DND-41 (cell line): ENCODE results near the gene USP5.

ENCODE experiments used
- ATAC-seq: fragments of 200-7000 bp; cut with Tn5 transposase; 3 replicates; pipeline ENCODE4 v1.9.1; 2021; ENCODE audit warnings: low read depth; ENCODE audit not compliant: insufficient read depth
- DNase-seq: peaks from one replicate; pipeline ENCODE4 v3.0.0-alpha.2; 2020
- H2AFZ ChIP-seq: 2 replicates; pipeline ENCODE4 v1.6.0; 2012; ENCODE audit warnings: low read depth, low read length
- H3K27ac ChIP-seq: 2 replicates; pipeline ENCODE4 v1.5.1; 2012; ENCODE audit warnings: low read length, inconsistent platforms
- H3K27me3 ChIP-seq: fragments of 200-600 bp; sonication (generic); 2 replicates; pipeline ENCODE4 v1.6.0; 2012; ENCODE audit warnings: low read length, mild to moderate bottlenecking, inconsistent platforms; ENCODE audit not compliant: insufficient read depth, poor library complexity
- H3K36me3 ChIP-seq: 2 replicates; pipeline ENCODE4 v1.5.1; 2012; ENCODE audit warnings: low read length, inconsistent platforms; ENCODE audit not compliant: insufficient read depth
- H3K4me1 ChIP-seq: 2 replicates; pipeline ENCODE4 v1.5.1; 2012; ENCODE audit warnings: mild to moderate bottlenecking, low read length; ENCODE audit not compliant: insufficient read depth
- H3K4me2 ChIP-seq: 2 replicates; pipeline ENCODE4 v1.6.0; 2012; ENCODE audit warnings: mild to moderate bottlenecking, moderate library complexity, low read length, inconsistent platforms; ENCODE audit not compliant: insufficient read depth
- H3K4me3 ChIP-seq, 2 experiments: fragments of 200-600 bp in 1 of 2; shearing (Covaris generic) in 1 of 2; 2 replicates each; pipeline ENCODE4 v1.5.1; 2012 to 2016; ENCODE audit warnings: inconsistent platforms in 2 of 2, low read length in 2 of 2, mild to moderate bottlenecking in 2 of 2, low read depth in 1 of 2, moderate library complexity in 1 of 2
- H3K79me2 ChIP-seq: 2 replicates; pipeline ENCODE4 v1.6.0; 2012; ENCODE audit warnings: low read length, inconsistent platforms; ENCODE audit not compliant: insufficient read depth
- H3K9ac ChIP-seq: 2 replicates; pipeline ENCODE4 v1.6.0; 2012; ENCODE audit warnings: low read depth, mild to moderate bottlenecking, inconsistent platforms, low read length, moderate library complexity
- H3K9me3 ChIP-seq: 2 replicates; pipeline ENCODE4 v1.5.1; 2012; ENCODE audit warnings: low read length, moderate library complexity, mild to moderate bottlenecking, inconsistent platforms; ENCODE audit not compliant: insufficient read depth, severe bottlenecking
- H4K20me1 ChIP-seq: 2 replicates; pipeline ENCODE4 v1.6.0; 2012; ENCODE audit warnings: low read length; ENCODE audit not compliant: insufficient read depth
- EZH2 ChIP-seq: IDR thresholded peaks from 3 replicates; pipeline ENCODE4 v1.6.1; 2012; ENCODE audit warnings: borderline replicate concordance, low read depth, mild to moderate bottlenecking, moderate library complexity, low read length, inconsistent platforms; ENCODE audit not compliant: severe bottlenecking
- TF ChIP-seq, protein P1 (sequence below): IDR thresholded peaks from 2 replicates; pipeline ENCODE4 v1.5.1; 2012; ENCODE audit warnings: borderline replicate concordance, low read length, moderate library complexity, mild to moderate bottlenecking; ENCODE audit not compliant: poor library complexity, severe bottlenecking; ENCODE audit errors: extremely low read depth

USP5 gene

DNA sequence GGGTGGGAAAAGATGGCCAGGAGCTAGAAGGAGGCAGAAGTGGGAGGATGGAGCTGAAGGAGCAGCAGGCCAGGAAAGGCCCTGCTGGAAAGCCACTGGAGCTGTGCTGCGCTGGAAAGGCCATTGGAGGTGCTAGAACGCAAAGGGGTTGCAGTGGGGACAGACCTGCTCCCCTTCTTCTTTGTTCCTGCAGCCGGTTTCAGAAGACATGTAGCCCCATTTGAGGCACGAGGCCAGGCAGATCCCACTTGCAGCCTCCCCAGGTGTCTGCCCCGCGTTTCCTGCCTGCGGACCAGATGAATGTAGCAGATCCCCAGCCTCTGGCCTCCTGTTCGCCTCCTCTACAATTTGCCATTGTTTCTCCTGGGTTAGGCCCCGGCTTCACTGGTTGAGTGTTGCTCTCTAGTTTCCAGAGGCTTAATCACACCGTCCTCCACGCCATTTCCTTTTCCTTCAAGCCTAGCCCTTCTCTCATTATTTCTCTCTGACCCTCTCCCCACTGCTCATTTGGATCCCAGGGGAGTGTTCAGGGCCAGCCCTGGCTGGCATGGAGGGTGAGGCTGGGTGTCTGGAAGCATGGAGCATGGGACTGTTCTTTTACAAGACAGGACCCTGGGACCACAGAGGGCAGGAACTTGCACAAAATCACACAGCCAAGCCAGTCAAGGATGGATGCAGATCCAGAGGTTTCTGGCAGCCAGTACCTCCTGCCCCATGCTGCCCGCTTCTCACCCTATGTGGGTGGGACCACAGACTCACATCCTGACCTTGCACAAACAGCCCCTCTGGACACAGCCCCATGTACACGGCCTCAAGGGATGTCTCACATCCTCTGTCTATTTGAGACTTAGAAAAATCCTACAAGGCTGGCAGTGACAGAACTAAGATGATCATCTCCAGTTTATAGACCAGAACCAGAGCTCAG is 32.6 kb upstream of the USP5 start:
- TF ChIP-seq EZH2, result no peak
- TF ChIP-seq, protein P1, sequence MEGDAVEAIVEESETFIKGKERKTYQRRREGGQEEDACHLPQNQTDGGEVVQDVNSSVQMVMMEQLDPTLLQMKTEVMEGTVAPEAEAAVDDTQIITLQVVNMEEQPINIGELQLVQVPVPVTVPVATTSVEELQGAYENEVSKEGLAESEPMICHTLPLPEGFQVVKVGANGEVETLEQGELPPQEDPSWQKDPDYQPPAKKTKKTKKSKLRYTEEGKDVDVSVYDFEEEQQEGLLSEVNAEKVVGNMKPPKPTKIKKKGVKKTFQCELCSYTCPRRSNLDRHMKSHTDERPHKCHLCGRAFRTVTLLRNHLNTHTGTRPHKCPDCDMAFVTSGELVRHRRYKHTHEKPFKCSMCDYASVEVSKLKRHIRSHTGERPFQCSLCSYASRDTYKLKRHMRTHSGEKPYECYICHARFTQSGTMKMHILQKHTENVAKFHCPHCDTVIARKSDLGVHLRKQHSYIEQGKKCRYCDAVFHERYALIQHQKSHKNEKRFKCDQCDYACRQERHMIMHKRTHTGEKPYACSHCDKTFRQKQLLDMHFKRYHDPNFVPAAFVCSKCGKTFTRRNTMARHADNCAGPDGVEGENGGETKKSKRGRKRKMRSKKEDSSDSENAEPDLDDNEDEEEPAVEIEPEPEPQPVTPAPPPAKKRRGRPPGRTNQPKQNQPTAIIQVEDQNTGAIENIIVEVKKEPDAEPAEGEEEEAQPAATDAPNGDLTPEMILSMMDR, result no peak
- peaks cover 4% of the 10 kb centered on the region for H4K20me1 ChIP-seq
- H3K9ac ChIP-seq, result no peak overlapping the region
- no peak overlapping the region for H3K27ac ChIP-seq
- no peak for ATAC-seq
- H3K4me1 ChIP-seq, result peaks cover 16% of the 10 kb centered on the region
- H3K9me3 ChIP-seq, result no peaks in the 10 kb centered on the region
- no peaks in the 10 kb centered on the region for H3K36me3 ChIP-seq
- H3K79me2 ChIP-seq, result no peaks in the 10 kb centered on the region
- no peak for DNase-seq
- no peak overlapping the region for H2AFZ ChIP-seq
- no peak overlapping the region for H3K4me3 ChIP-seq
- H3K4me2 ChIP-seq, result no peak overlapping the region
- H3K27me3 ChIP-seq, result peaks cover 53% of the 10 kb centered on the region

DNA sequence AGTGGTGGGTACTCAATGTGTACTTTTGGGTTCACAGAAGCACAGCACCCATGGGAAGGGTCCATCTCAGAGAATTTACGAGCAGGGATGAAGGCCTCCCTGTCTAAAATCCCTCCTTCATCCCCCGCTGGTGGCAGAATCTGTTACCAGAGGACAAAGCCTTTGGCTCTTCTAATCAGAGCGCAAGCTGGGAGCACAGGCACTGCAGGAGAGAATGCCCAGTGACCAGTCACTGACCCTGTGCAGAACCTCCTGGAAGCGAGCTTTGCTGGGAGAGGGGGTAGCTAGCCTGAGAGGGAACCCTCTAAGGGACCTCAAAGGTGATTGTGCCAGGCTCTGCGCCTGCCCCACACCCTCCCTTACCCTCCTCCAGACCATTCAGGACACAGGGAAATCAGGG is 31.8 kb upstream of the USP5 start:
- Histone ChIP-seq H4K20me1 (peaks cover 7% of the 10 kb centered on the region), H3K27ac (no peak overlapping the region), H3K4me1 (peaks cover 16% of the 10 kb centered on the region), H3K36me3 (no peaks in the 10 kb centered on the region), H3K9ac (no peak overlapping the region), H3K9me3 (no peaks in the 10 kb centered on the region), H3K79me2 (no peaks in the 10 kb centered on the region), H3K4me2 (no peak overlapping the region), H3K4me3 (no peak overlapping the region), H3K27me3 (peaks cover 51% of the 10 kb centered on the region), H2AFZ (no peak overlapping the region)
- no peak for ATAC-seq
- no peak for DNase-seq
- TF ChIP-seq, protein P1, result no peak
- TF ChIP-seq EZH2, result no peak

DNA sequence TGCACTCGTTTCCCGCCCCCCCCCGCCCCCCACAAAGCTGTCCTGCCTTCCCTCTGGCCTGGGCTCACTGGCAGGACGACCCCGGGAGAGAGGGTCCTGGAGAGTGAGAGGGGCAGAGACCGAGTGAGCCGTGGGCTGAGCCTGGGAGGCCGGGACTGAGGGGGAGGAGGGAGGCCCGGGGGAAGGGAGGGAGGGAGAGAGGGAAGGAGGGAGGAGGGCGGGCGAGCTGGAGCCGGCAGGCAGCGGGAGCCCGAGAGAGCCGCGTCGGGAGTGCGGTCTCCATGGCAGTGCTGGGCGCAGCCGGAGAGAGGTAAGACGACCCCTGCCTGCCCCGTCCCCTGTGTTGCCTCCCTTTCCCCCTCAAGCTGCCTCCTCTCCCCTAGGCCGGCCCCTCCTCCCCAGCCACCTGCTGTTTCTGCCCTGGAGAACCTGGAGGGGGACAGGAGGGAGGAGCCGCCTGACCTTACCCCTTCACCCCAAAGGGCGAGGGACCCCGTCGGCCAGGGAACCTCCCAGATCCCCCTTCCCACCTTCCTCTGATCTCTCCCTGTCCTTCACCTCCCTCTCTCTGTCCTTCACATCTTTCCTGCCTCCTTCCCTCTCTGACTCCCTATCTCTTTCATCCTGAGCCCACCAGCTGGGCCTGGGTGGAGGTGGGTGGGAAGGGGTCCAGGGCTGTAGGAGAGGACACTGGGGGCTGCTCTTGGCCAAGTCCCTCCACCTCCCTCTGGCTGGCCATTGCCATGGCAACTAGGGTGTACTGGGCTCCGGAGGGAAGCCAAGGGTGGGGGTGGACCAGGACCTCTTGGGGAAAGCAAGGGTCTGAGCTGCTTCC is 30.1 kb upstream of the USP5 start, which contains the start of gene GPR162:
GPR162 (plus strand) TSS at position 231 of the 835 bp plus-strand sequence. CDS start 2,078 bp downstream, outside the sequence.
- H3K9ac ChIP-seq, result peak within 1 kb of the TSS; percentile 27
- H2AFZ ChIP-seq, result peak within 1 kb of the TSS; percentile 64
- peak within 1 kb of the TSS in 1 of 2 experiments; percentile 51; a peak in 2 of 4 replicates for H3K4me3 ChIP-seq
- peaks cover 16% of the 10 kb centered on the region for H3K4me1 ChIP-seq
- no peaks in the 10 kb centered on the region for H3K36me3 ChIP-seq
- H4K20me1 ChIP-seq, result peaks cover 10% of the 10 kb centered on the region
- ATAC-seq (peak; percentile 59), DNase-seq (peak; percentile 49)
- H3K79me2 ChIP-seq, result no peaks in the 10 kb centered on the region
- peak; percentile 79 for TF ChIP-seq EZH2
- TF ChIP-seq, protein P1, result no peak
- H3K9me3 ChIP-seq, result no peaks in the 10 kb centered on the region
- peak within 1 kb of the TSS; percentile 65 for H3K4me2 ChIP-seq
- peaks cover 61% of the 10 kb centered on the region for H3K27me3 ChIP-seq
- H3K27ac ChIP-seq, result peak within 1 kb of the TSS; percentile 45; the same call in 1 of the 2 replicates
